Endothelial cell (in vitro differentiated cells): Measurements from ENCODE around the gene SIGLEC10. TPM values are rescaled to one million over a fixed set of nuclear protein-coding genes. Genes with fewer than 3 reads are reported as not detected.

Experiments used
- DNase-seq: peaks from one replicate; pipeline ENCODE4 v3.0.0; 2021; ENCODE audit warnings: low spot score
- H3K27ac Mint-ChIP-seq: one replicate; pipeline ENCODE4 v1.8.0; 2021; ENCODE audit warnings: mixed read lengths, inconsistent platforms; ENCODE audit not compliant: unreplicated experiment
- H3K27me3 Mint-ChIP-seq: one replicate; pipeline ENCODE4 v1.8.0; 2021; ENCODE audit warnings: mild to moderate bottlenecking, moderate library complexity, mixed read lengths, inconsistent platforms; ENCODE audit not compliant: unreplicated experiment
- H3K36me3 Mint-ChIP-seq: one replicate; pipeline ENCODE4 v1.8.0; 2021; ENCODE audit warnings: mild to moderate bottlenecking, low read depth, mixed read lengths, inconsistent platforms; ENCODE audit not compliant: unreplicated experiment
- H3K4me1 Mint-ChIP-seq: one replicate; pipeline ENCODE4 v1.8.0; 2021; ENCODE audit warnings: mild to moderate bottlenecking, mixed read lengths, inconsistent platforms; ENCODE audit not compliant: unreplicated experiment
- H3K4me3 Mint-ChIP-seq: one replicate; pipeline ENCODE4 v1.8.0; 2021; ENCODE audit warnings: mild to moderate bottlenecking, mixed read lengths, inconsistent platforms; ENCODE audit not compliant: unreplicated experiment
- H3K9me3 Mint-ChIP-seq: one replicate; pipeline ENCODE4 v1.8.0; 2021; ENCODE audit warnings: mixed read lengths, inconsistent platforms; ENCODE audit not compliant: unreplicated experiment
- CTCF ChIP-seq: fragments of 200-600 bp; sonication (generic); IDR thresholded peaks from one replicate; pipeline ENCODE4 v1.5.0; 2021; ENCODE audit warnings: antibody characterized with exemption; ENCODE audit not compliant: unreplicated experiment
- total RNA-seq: library from RNA; stranded (reverse); fragmentation: NEBNext Ultra II Directional; extraction: Animal tissue kit (Norgen Biotek cat#: 25700); gene quantifications from one replicate; pipeline ENCODE4 v1.2.1, GENCODE V29; 2021; ENCODE audit not compliant: unreplicated experiment

The SIGLEC10 gene
- total RNA-seq, 1 donor from 2014 or later: not detected

GRCh38 chr19:51368366-51369282, 48.8 kb downstream of the SIGLEC10 start, which contains the start of gene CLDND2:
CLDND2 (minus strand) TSS chr19:51369003; CDS start chr19:51368577, 426 bp downstream.
- Mint-ChIP-seq H3K27ac (no peak within 1 kb of the TSS), H3K36me3 (peaks cover 10% of the 10 kb centered on the region), H3K27me3 (peaks cover 15% of the 10 kb centered on the region), H3K4me1 (peaks cover 22% of the 10 kb centered on the region), H3K9me3 (no peaks in the 10 kb centered on the region), H3K4me3 (peak within 1 kb of the TSS; percentile 96)
- no peak for TF ChIP-seq CTCF
- no peak for DNase-seq

GRCh38 chr19:51367565-51368365, 49.7 kb downstream of the SIGLEC10 start:
- H3K27ac Mint-ChIP-seq: no peak overlapping the region

GRCh38 chr19:51367255-51367564, 50.2 kb downstream of the SIGLEC10 start:
- Mint-ChIP-seq H3K27me3 (peaks cover 14% of the 10 kb centered on the region), H3K27ac (no peak overlapping the region), H3K9me3 (no peaks in the 10 kb centered on the region), H3K4me3 (peak overlapping the region; percentile 96), H3K36me3 (peaks cover 10% of the 10 kb centered on the region), H3K4me1 (peaks cover 18% of the 10 kb centered on the region)
- DNase-seq: no peak
- TF ChIP-seq CTCF: no peak

More at GRCh38 chr19:51367565-51368365, 49.7 kb downstream of the SIGLEC10 start:
- Mint-ChIP-seq H3K36me3 (peaks cover 10% of the 10 kb centered on the region), H3K4me3 (peak overlapping the region; percentile 96), H3K4me1 (peaks cover 19% of the 10 kb centered on the region), H3K9me3 (no peaks in the 10 kb centered on the region), H3K27me3 (peaks cover 14% of the 10 kb centered on the region)
- TF ChIP-seq CTCF: no peak
- peak; percentile 98 for DNase-seq

GRCh38 chr19:51366389-51367254, 50.8 kb downstream of the SIGLEC10 start:
- Mint-ChIP-seq H3K27me3 (peaks cover 12% of the 10 kb centered on the region), H3K4me3 (peak overlapping the region; percentile 96), H3K27ac (peak overlapping the region; percentile 89), H3K36me3 (peaks cover 10% of the 10 kb centered on the region), H3K9me3 (no peaks in the 10 kb centered on the region), H3K4me1 (peaks cover 18% of the 10 kb centered on the region)
- peak; percentile 97 for DNase-seq
- no peak for TF ChIP-seq CTCF
